GM21529 (cell line): ENCODE data around the gene FAM50A.

Experiments
- ATAC-seq: cut with Tn5 transposase; IDR thresholded peaks from one replicate; pipeline ENCODE4 v1.9.1; 2021; ENCODE audit not compliant: unreplicated experiment

The FAM50A gene

GRCh38 chrX:154437971-154438893 is 5.7 kb upstream of the FAM50A start:
- no peak for ATAC-seq

- no peak for ATAC-seq
Observed at GRCh38 chrX:154439841-154440240, 4.1 kb upstream of the FAM50A start.

GRCh38 chrX:154440623-154441357 is 3.2 kb upstream of the FAM50A start:
- no peak for ATAC-seq

- ATAC-seq, result no peak
Observed at GRCh38 chrX:154441564-154441963, 2.4 kb upstream of the FAM50A start.

- no peak for ATAC-seq
Observed at GRCh38 chrX:154441984-154442707, 1.8 kb upstream of the FAM50A start.

- ATAC-seq, result no peak
Observed at GRCh38 chrX:154443479-154443910, 446 bp upstream of the FAM50A start.

- no peak for ATAC-seq
Observed at GRCh38 chrX:154444755-154445246, 860 bp downstream of the FAM50A start.

- no peak for ATAC-seq
Observed at GRCh38 chrX:154445776-154446175, 1.8 kb downstream of the FAM50A start.

GRCh38 chrX:154446430-154446829 is 2.5 kb downstream of the FAM50A start:
- no peak for ATAC-seq

GRCh38 chrX:154448484-154448883 is 4.5 kb downstream of the FAM50A start:
- no peak for ATAC-seq

GRCh38 chrX:154449618-154450017 is 5.7 kb downstream of the FAM50A start:
- no peak for ATAC-seq

GRCh38 chrX:154450312-154450711 is 6.4 kb downstream of the FAM50A start:
- no peak for ATAC-seq

- ATAC-seq, result no peak
Observed at GRCh38 chrX:154452823-154453222, 8.9 kb downstream of the FAM50A start.

GRCh38 chrX:154457491-154458115 is 13.7 kb downstream of the FAM50A start:
- peak; percentile 54 for ATAC-seq

GRCh38 chrX:154458116-154458953 is 14.4 kb downstream of the FAM50A start, which contains the start of gene PLXNA3:
Gene PLXNA3 (plus strand): TSS chrX:154458281. CDS start chrX:154460184, 1,903 bp downstream.
- ATAC-seq, result peak; percentile 56

- ATAC-seq, result no peak
Observed at GRCh38 chrX:154458954-154459778, 15.2 kb downstream of the FAM50A start.

GRCh38 chrX:154459832-154460231 is 15.9 kb downstream of the FAM50A start:
- no peak for ATAC-seq

GRCh38 chrX:154460326-154460725 is 16.4 kb downstream of the FAM50A start:
- no peak for ATAC-seq

GRCh38 chrX:154462396-154462795 is 18.5 kb downstream of the FAM50A start:
- ATAC-seq, result no peak
